ENCODE results near the gene ORM2.

DNA sequence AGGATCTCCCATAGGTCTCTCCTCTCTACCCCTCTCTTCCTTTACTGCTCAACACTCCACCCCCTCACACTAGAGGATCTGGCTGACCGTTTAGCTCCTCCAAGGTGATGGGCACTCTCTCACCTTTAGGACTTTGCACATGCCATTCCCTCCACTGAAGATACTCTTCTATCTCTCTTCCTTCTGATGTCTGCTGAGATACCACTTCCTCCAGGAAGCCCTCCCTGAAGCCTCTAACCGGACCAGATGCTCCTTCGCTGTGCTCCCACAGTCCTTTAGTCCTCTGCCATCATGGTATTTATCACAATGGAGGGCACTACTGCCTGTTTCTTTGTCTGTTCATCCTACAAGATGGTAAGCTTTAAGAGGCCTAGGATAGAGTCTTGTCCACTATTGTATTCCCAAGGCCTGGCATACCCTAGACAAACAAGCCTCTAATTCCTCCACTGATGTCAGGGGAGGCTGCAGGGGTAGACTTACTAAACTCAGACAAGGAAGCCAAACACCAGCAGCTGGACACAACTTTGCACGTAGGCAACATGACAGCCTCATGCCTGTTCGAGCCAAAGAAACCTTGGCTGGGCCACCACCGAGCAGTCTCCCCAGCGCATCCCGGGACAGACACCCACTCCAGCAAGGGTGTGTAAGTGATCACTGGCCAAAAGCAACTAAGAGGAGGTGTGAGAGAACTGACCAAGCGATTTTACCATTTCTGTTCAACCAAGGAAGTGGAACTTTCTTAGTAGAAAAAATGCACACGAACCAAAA is 20.2 kb downstream of the ORM2 start:
- TF ChIP-seq CTCF (IDR thresholded peaks at IDR 0.05 in 4 of 5, conservative IDR thresholded peaks at IDR 0.05 in 1 of 5): no peak
- no peak for TF ChIP-seq POLR2A (IDR thresholded peaks at IDR 0.05)
